CD14-positive monocyte (primary cell): ENCODE results near the gene PRDX5. TPM values are rescaled to one million over a fixed set of nuclear protein-coding genes. Genes with fewer than 3 reads are reported as not detected.

Experiments
- DNase-seq, 3 donors: peaks; one replicate each; pipeline ENCODE4 v3.0.0-alpha.2; 2011 to 2022
- H2AFZ ChIP-seq: 2 replicates; pipeline ENCODE4 v1.6.0; 2012; ENCODE audit warnings: mild to moderate bottlenecking, low read depth, low read length, inconsistent platforms; ENCODE audit not compliant: insufficient read depth, poor library complexity, severe bottlenecking
- H3K27ac ChIP-seq, 2 donors: 1 replicate in 1 of 2; 2 replicates in 1 of 2; pipeline ENCODE4 v1.5.1; 2012 to 2013; ENCODE audit warnings: low read length in 2 of 2, control low read depth in 1 of 2, inconsistent platforms in 1 of 2, low read depth in 1 of 2, mild to moderate bottlenecking in 1 of 2
- H3K27me3 ChIP-seq, 2 donors: one replicate each; pipeline versions ENCODE4 v1.6.0 to v1.6.1; 2011 to 2013; ENCODE audit warnings: low read length in 2 of 2; ENCODE audit not compliant: control insufficient read depth in 2 of 2, insufficient read depth in 2 of 2
- H3K36me3 ChIP-seq, 2 donors: replicated peaks in 1 of 2; 1 replicate in 1 of 2; 2 replicates in 1 of 2; pipeline versions ENCODE4 v1.5.1 to v1.6.1; 2012 to 2013; ENCODE audit warnings: low read length in 2 of 2, control low read depth in 1 of 2, inconsistent platforms in 1 of 2, mild to moderate bottlenecking in 1 of 2; ENCODE audit not compliant: insufficient read depth in 2 of 2, control insufficient read depth in 1 of 2
- H3K4me1 ChIP-seq, 2 donors: 1 replicate in 1 of 2; 2 replicates in 1 of 2; pipeline versions ENCODE4 v1.5.1 to v1.6.1; 2012 to 2013; ENCODE audit warnings: low read length in 2 of 2, control low read depth in 1 of 2, inconsistent platforms in 1 of 2, mild to moderate bottlenecking in 1 of 2, moderate library complexity in 1 of 2; ENCODE audit not compliant: insufficient read depth in 2 of 2, control insufficient read depth in 1 of 2
- H3K4me2 ChIP-seq: replicated peaks from 2 replicates; pipeline ENCODE3; 2012; ENCODE audit warnings: low read length, moderate library complexity, mild to moderate bottlenecking; ENCODE audit not compliant: poor library complexity, severe bottlenecking; ENCODE audit errors: extremely low read depth
- H3K4me3 ChIP-seq, 3 experiments: fragments of 200-600 bp in 1 of 3; sonication (generic) in 1 of 3; replicated peaks in 1 of 3; 1 replicate in 2 of 3; 2 replicates in 1 of 3; pipeline ENCODE4 v1.5.1; 2011 to 2013; ENCODE audit warnings: low read length in 3 of 3, mild to moderate bottlenecking in 3 of 3, control low read depth in 2 of 3, low read depth in 2 of 3, inconsistent platforms in 1 of 3, moderate library complexity in 1 of 3
- H3K79me2 ChIP-seq: 2 replicates; pipeline ENCODE4 v1.6.0; 2012; ENCODE audit warnings: mild to moderate bottlenecking, control low read depth, inconsistent platforms, low read length, moderate library complexity; ENCODE audit not compliant: insufficient read depth
- H3K9ac ChIP-seq: 2 replicates; pipeline ENCODE4 v1.6.0; 2017; ENCODE audit warnings: low read length, mild to moderate bottlenecking; ENCODE audit not compliant: insufficient read depth, poor library complexity, severe bottlenecking
- H3K9me3 ChIP-seq, 2 donors: replicated peaks in 1 of 2; 1 replicate in 1 of 2; 2 replicates in 1 of 2; pipeline versions ENCODE4 v1.5.1 to v1.6.1; 2012 to 2013; ENCODE audit warnings: low read length in 2 of 2, control low read depth in 1 of 2; ENCODE audit not compliant: control insufficient read depth in 1 of 2, insufficient read depth in 1 of 2
- H4K20me1 ChIP-seq: 2 replicates; pipeline ENCODE4 v1.6.0; 2012; ENCODE audit warnings: mild to moderate bottlenecking, low read length, control low read depth, moderate library complexity; ENCODE audit not compliant: insufficient read depth
- H3K27ac Mint-ChIP-seq, 7 donors: one replicate each; pipeline ENCODE4 v1.8.0; 2020; ENCODE audit warnings: mild to moderate bottlenecking in 7 of 7, mixed read lengths in 7 of 7, moderate library complexity in 6 of 7, inconsistent platforms in 2 of 7
- H3K27me3 Mint-ChIP-seq, 3 donors: one replicate each; pipeline ENCODE4 v1.8.0; 2021 to 2022; ENCODE audit warnings: low read depth in 3 of 3, mild to moderate bottlenecking in 3 of 3, mixed read lengths in 3 of 3, moderate library complexity in 3 of 3, inconsistent platforms in 1 of 3
- H3K36me3 Mint-ChIP-seq, 2 donors: one replicate each; pipeline ENCODE4 v1.8.0; 2020; ENCODE audit warnings: mixed read lengths in 2 of 2, inconsistent platforms in 1 of 2, mild to moderate bottlenecking in 1 of 2
- H3K4me1 Mint-ChIP-seq: one replicate; pipeline ENCODE4 v1.8.0; 2020; ENCODE audit warnings: mild to moderate bottlenecking, mixed read lengths
- H3K4me3 Mint-ChIP-seq, 2 donors: one replicate each; pipeline ENCODE4 v1.8.0; 2020; ENCODE audit warnings: mild to moderate bottlenecking in 2 of 2, mixed read lengths in 2 of 2, moderate library complexity in 1 of 2
- H3K9me3 Mint-ChIP-seq, 7 donors: one replicate each; pipeline ENCODE4 v1.8.0; 2020 to 2022; ENCODE audit warnings: mixed read lengths in 7 of 7, mild to moderate bottlenecking in 6 of 7, moderate library complexity in 6 of 7, inconsistent platforms in 2 of 7
- WGBS: methylation state at CpG from one replicate; pipeline ENCODE4 v1.1.5; 2013; ENCODE audit warnings: missing lambda C conversion rate; ENCODE audit not compliant: insufficient coverage; 5-methylcytosine and 5-hydroxymethylcytosine counted together
- intact Hi-C, 2 donors: fragments of 100-400 bp; cut with micrococcal nuclease; formaldehyde crosslinking; loops; one replicate each; pipeline versions ENCODE4 v1.15.0 to v1.15.1; 2023
- polyA plus RNA-seq, 3 donors: library from polyadenylated mRNA; depleted of rRNA in 1 of 3; unstranded in 2 of 3; stranded (reverse) in 1 of 3; fragments of 300-500 nt in 2 of 3; fragments of >200 nt in 1 of 3; fragmentation: Illumina TruSeq in 2 of 3; gene quantifications; 1 replicate in 2 of 3; 2 replicates in 1 of 3; pipeline ENCODE4 v1.2.3, GENCODE V29; 2012 to 2021
- TF ChIP-seq, protein P1 (sequence below): fragments of 200-600 bp; IDR thresholded peaks from one replicate; pipeline ENCODE4 v1.8.0; 2022; ENCODE audit warnings: antibody characterized with exemption, mild to moderate bottlenecking

The PRDX5 gene
- polyA plus RNA-seq, 3 donors, result 136 to 318 (median 286) TPM

GRCh38 chr11:64353715-64354506 is 36.0 kb downstream of the PRDX5 start:
- no peaks in the 10 kb centered on the region for H3K27me3 Mint-ChIP-seq
- intact Hi-C loops, result no loop called here
- Histone ChIP-seq H3K36me3 (peaks cover 55 to 74% of the 10 kb centered on the region in 2 donors), H3K9me3 (no peaks in the 10 kb centered on the region), H3K4me3 (no peak overlapping the region), H3K27ac (no peak overlapping the region), H3K4me2 (no peak overlapping the region), H3K4me1 (peaks cover 29 to 38% of the 10 kb centered on the region in 2 donors), H3K79me2 (peaks cover 7% of the 10 kb centered on the region), H4K20me1 (peaks cover 83% of the 10 kb centered on the region), H3K27me3 (no peaks in the 10 kb centered on the region), H3K9ac (no peak overlapping the region), H2AFZ (no peak overlapping the region)
- no peak overlapping the region for H3K4me3 Mint-ChIP-seq
- peak overlapping the region in 1 of 7 donors; percentile 40 for H3K27ac Mint-ChIP-seq
- 86% methylated on average over 11 of the region's 20 CpGs for WGBS
- peaks cover 25% of the 10 kb centered on the region for H3K4me1 Mint-ChIP-seq
- no peak for DNase-seq
- TF ChIP-seq, protein P1, sequence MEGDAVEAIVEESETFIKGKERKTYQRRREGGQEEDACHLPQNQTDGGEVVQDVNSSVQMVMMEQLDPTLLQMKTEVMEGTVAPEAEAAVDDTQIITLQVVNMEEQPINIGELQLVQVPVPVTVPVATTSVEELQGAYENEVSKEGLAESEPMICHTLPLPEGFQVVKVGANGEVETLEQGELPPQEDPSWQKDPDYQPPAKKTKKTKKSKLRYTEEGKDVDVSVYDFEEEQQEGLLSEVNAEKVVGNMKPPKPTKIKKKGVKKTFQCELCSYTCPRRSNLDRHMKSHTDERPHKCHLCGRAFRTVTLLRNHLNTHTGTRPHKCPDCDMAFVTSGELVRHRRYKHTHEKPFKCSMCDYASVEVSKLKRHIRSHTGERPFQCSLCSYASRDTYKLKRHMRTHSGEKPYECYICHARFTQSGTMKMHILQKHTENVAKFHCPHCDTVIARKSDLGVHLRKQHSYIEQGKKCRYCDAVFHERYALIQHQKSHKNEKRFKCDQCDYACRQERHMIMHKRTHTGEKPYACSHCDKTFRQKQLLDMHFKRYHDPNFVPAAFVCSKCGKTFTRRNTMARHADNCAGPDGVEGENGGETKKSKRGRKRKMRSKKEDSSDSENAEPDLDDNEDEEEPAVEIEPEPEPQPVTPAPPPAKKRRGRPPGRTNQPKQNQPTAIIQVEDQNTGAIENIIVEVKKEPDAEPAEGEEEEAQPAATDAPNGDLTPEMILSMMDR, result no peak
- H3K9me3 Mint-ChIP-seq, result no peaks in the 10 kb centered on the region
- H3K36me3 Mint-ChIP-seq, result peaks cover 36 to 72% of the 10 kb centered on the region in 2 donors

GRCh38 chr11:64355078-64355940 is 37.4 kb downstream of the PRDX5 start:
- intact Hi-C loops, result loop anchor here (5.0 kb wide), 1 partner anchor 38 kb away; the partner anchor contains the start of genes PRDX5 (in 2 of the 2) and TRMT112 (in 2 of the 2)

More at GRCh38 chr11:64355078-64355940, 37.4 kb downstream of the PRDX5 start:
- Histone ChIP-seq H3K4me1 (peaks cover 36 to 51% of the 10 kb centered on the region in 2 donors), H3K4me2 (peak overlapping the region; percentile 37), H3K4me3 (no peak overlapping the region), H3K9ac (no peak overlapping the region), H3K9me3 (no peaks in the 10 kb centered on the region), H3K27me3 (no peaks in the 10 kb centered on the region), H3K27ac (peak overlapping the region; percentile 24 to 34), H3K79me2 (peaks cover 20% of the 10 kb centered on the region), H2AFZ (no peak overlapping the region), H3K36me3 (peaks cover 43 to 60% of the 10 kb centered on the region in 2 donors), H4K20me1 (peaks cover 86% of the 10 kb centered on the region)
- Mint-ChIP-seq H3K27me3 (no peaks in the 10 kb centered on the region), H3K36me3 (peaks cover 26 to 59% of the 10 kb centered on the region in 2 donors), H3K4me1 (peaks cover 34% of the 10 kb centered on the region), H3K27ac (peak overlapping the region in 5 of 7 donors; percentile 15 to 71 (median 41)), H3K9me3 (no peaks in the 10 kb centered on the region), H3K4me3 (peak overlapping the region in 1 of 2 donors; percentile 71)
- 8% methylated on average over 17 of the region's 23 CpGs for WGBS
- DNase-seq, result peak; percentile 60 to 84 (median 76)
- TF ChIP-seq, protein P1, result peak; percentile 63
